WTC11 (cell line): ENCODE data around the gene TRPC4AP. TPM values are rescaled to one million over a fixed set of nuclear protein-coding genes. Genes with fewer than 3 reads are reported as not detected.

Experiments used
- ATAC-seq: fragments of 200-7000 bp; cut with Tn5 transposase; 2 replicates; pipeline ENCODE4 v1.10.0; 2021; ENCODE audit warnings: mild to moderate bottlenecking, moderate library complexity
- CTCF ChIA-PET: fragments of 300-600 bp; sonication (Branson Sonifier 250); formaldehyde crosslinking; loops from one replicate; lab custom pipeline; 2021; ENCODE audit warnings: antibody characterized with exemption; lab: Charles Lee
- POLR2A ChIA-PET: fragments of 350-600 bp; sonication (Branson Sonifier 250); formaldehyde crosslinking; loops from one replicate; lab custom pipeline; 2021; ENCODE audit warnings: antibody characterized with exemption; lab: Charles Lee
- DNase-seq: peaks from one replicate; pipeline ENCODE4 v3.0.0; 2021; ENCODE audit warnings: low spot score
- H3K27ac Mint-ChIP-seq: 2 replicates; pipeline ENCODE4 v1.8.0; 2021; ENCODE audit warnings: mixed read lengths
- H3K27me3 Mint-ChIP-seq: 2 replicates; pipeline ENCODE4 v1.8.0; 2021; ENCODE audit warnings: low read depth, mild to moderate bottlenecking, moderate library complexity, mixed read lengths
- H3K36me3 Mint-ChIP-seq: 2 replicates; pipeline ENCODE4 v1.8.0; 2021; ENCODE audit warnings: mixed read lengths
- H3K4me1 Mint-ChIP-seq: 2 replicates; pipeline ENCODE4 v1.8.0; 2022; ENCODE audit warnings: mixed read lengths
- H3K4me3 Mint-ChIP-seq: 2 replicates; pipeline ENCODE4 v1.8.0; 2021; ENCODE audit warnings: mild to moderate bottlenecking, moderate library complexity, mixed read lengths
- H3K9me3 Mint-ChIP-seq: 2 replicates; pipeline ENCODE4 v1.8.0; 2021; ENCODE audit warnings: mixed read lengths
- AR ChIP-seq: fragments of 250-450 bp; sonication (Bioruptor Pico); IDR thresholded peaks from 2 replicates; pipeline ENCODE4 v1.9.0; 2021; ENCODE audit warnings: mild to moderate bottlenecking
- ARID4B ChIP-seq: sonication (generic); formaldehyde crosslinking; IDR thresholded peaks from 2 replicates; pipeline ENCODE4 v1.8.0; 2023; ENCODE audit warnings: missing genetic modification reagents, mild to moderate bottlenecking, borderline replicate concordance
- ATF1 ChIP-seq: sonication (generic); formaldehyde crosslinking; IDR thresholded peaks from 2 replicates; pipeline ENCODE4 v1.8.1; 2023; ENCODE audit warnings: mild to moderate bottlenecking, moderate library complexity, missing genetic modification reagents
- ATF2 ChIP-seq: sonication (generic); formaldehyde crosslinking; IDR thresholded peaks from 2 replicates; pipeline ENCODE4 v1.8.1; 2022; ENCODE audit warnings: low read depth, missing genetic modification reagents, borderline replicate concordance
- E2F5 ChIP-seq: sonication (generic); formaldehyde crosslinking; IDR thresholded peaks from 2 replicates; pipeline ENCODE4 v1.8.1; 2022; ENCODE audit warnings: mild to moderate bottlenecking, moderate library complexity, missing genetic modification reagents
- FOXK1 ChIP-seq: sonication (generic); formaldehyde crosslinking; IDR thresholded peaks from 2 replicates; pipeline ENCODE4 v1.8.0; 2022; ENCODE audit warnings: mild to moderate bottlenecking, moderate library complexity, missing genetic modification reagents
- GTF2I ChIP-seq: fragments of 250-450 bp; sonication (Bioruptor Pico); conservative IDR thresholded peaks from 2 replicates; pipeline ENCODE4 v1.4.0; 2021; ENCODE audit warnings: mild to moderate bottlenecking
- KAT7 ChIP-seq: sonication (generic); formaldehyde crosslinking; IDR thresholded peaks from 2 replicates; pipeline ENCODE4 v1.8.1; 2023; ENCODE audit warnings: missing genetic modification reagents, mild to moderate bottlenecking, borderline replicate concordance
- NFATC4 ChIP-seq: fragments of 250-450 bp; sonication (Bioruptor Pico); IDR thresholded peaks from 2 replicates; pipeline ENCODE4 v1.9.0; 2021; ENCODE audit warnings: mild to moderate bottlenecking
- SP1 ChIP-seq: sonication (generic); formaldehyde crosslinking; conservative IDR thresholded peaks from 2 replicates; pipeline ENCODE4 v1.8.1; 2022; ENCODE audit warnings: missing genetic modification reagents
- STAT6 ChIP-seq: sonication (generic); formaldehyde crosslinking; conservative IDR thresholded peaks from 2 replicates; pipeline ENCODE4 v1.8.1; 2023; ENCODE audit warnings: mild to moderate bottlenecking, low read depth, missing genetic modification reagents, moderate library complexity
- USF2 ChIP-seq: sonication (generic); formaldehyde crosslinking; IDR thresholded peaks from 2 replicates; pipeline ENCODE4 v1.8.1; 2023; ENCODE audit warnings: mild to moderate bottlenecking, missing genetic modification reagents, moderate library complexity
- ZNF281 ChIP-seq: sonication (generic); formaldehyde crosslinking; IDR thresholded peaks from 2 replicates; pipeline ENCODE4 v1.8.0; 2023; ENCODE audit warnings: mild to moderate bottlenecking, missing genetic modification reagents
- ZNF423 ChIP-seq: fragments of 250-450 bp; sonication (Bioruptor Pico); IDR thresholded peaks from 2 replicates; pipeline ENCODE4 v2.1.2; 2022; ENCODE audit warnings: mild to moderate bottlenecking, moderate library complexity
- total RNA-seq: library from RNA; stranded (reverse); gene quantifications from 3 replicates; pipeline ENCODE4 v1.2.3, GENCODE V29; 2021

Gene TRPC4AP
- total RNA-seq, 1 experiment from 2014 or later: 73.8 TPM

GRCh38 chr20:35001596-35002362, 90.8 kb downstream of the TRPC4AP start:
- ATAC-seq (no peak; the same call in 1 of the 2 replicates), DNase-seq (peak; percentile 66)
- POLR2A ChIA-PET: no interaction called here
- H3K4me1 Mint-ChIP-seq: peaks cover 6% of the 10 kb centered on the region
- no peak for TF ChIP-seq STAT6
- TF ChIP-seq E2F5 (CRISPR knock-in tag): no peak
- no peak for TF ChIP-seq ARID4B (CRISPR knock-in tag)
- TF ChIP-seq KAT7 (CRISPR knock-in tag): no peak
- no peak for TF ChIP-seq SP1
- no peak for TF ChIP-seq AR (CRISPR knock-in tag)
- TF ChIP-seq NFATC4 (CRISPR knock-in tag): no peak
- no peak for TF ChIP-seq ZNF423 (CRISPR knock-in tag)
- no peak for TF ChIP-seq FOXK1 (CRISPR knock-in tag)
- TF ChIP-seq ATF2 (CRISPR knock-in tag): no peak
- no peak for TF ChIP-seq USF2 (CRISPR knock-in tag)
- TF ChIP-seq ZNF281 (CRISPR knock-in tag): no peak
- TF ChIP-seq GTF2I (CRISPR knock-in tag): no peak
- no peak for TF ChIP-seq ATF1 (CRISPR knock-in tag)
- no peak overlapping the region for H3K27ac Mint-ChIP-seq
- H3K36me3 Mint-ChIP-seq: peaks cover 41% of the 10 kb centered on the region
- no peaks in the 10 kb centered on the region for H3K27me3 Mint-ChIP-seq
- H3K9me3 Mint-ChIP-seq: no peaks in the 10 kb centered on the region
- CTCF ChIA-PET: interaction anchor here (0.8 to 7.3 kb wide), 6 partner anchors 13 to 224 kb away, joined by 3 to 152 read pairs (median 6); partner anchors contain the start of genes ACSS2, GGT7, GSS and MYH7B
- H3K4me3 Mint-ChIP-seq: no peak overlapping the region
